Liver (tissue), 10 donors: Measurements from ENCODE around the gene SMPD4. TPM values are rescaled to one million over a fixed set of nuclear protein-coding genes. Genes with fewer than 3 reads are reported as not detected.
"Not testable (repeated sequence)": the region's sequence is repeated elsewhere in the genome, so short reads cannot be mapped to it uniquely, and the experiment has no call there.

ENCODE experiments used
- DNase-seq: peaks from one replicate; pipeline ENCODE4 v3.0.0-alpha.2; 2017; ENCODE audit warnings: low spot score
- H3K27ac ChIP-seq, 2 donors: one replicate each; pipeline ENCODE4 v1.7.0; 2013; ENCODE audit warnings: inconsistent platforms in 2 of 2, low read length in 2 of 2, control low read depth in 1 of 2, low read depth in 1 of 2, mild to moderate bottlenecking in 1 of 2
- H3K27me3 ChIP-seq, 4 donors: one replicate each; pipeline versions ENCODE4 v1.6.1 to v1.7.0; 2013; ENCODE audit warnings: low read length in 3 of 4, inconsistent platforms in 1 of 4, mild to moderate bottlenecking in 1 of 4, moderate library complexity in 1 of 4; ENCODE audit not compliant: control insufficient read depth in 4 of 4, insufficient read depth in 4 of 4
- H3K36me3 ChIP-seq, 4 donors: one replicate each; pipeline versions ENCODE4 v1.6.1 to v1.7.0; 2013; ENCODE audit warnings: low read length in 3 of 4, mild to moderate bottlenecking in 3 of 4, low read depth in 1 of 4, moderate library complexity in 1 of 4; ENCODE audit not compliant: control insufficient read depth in 4 of 4, insufficient read depth in 3 of 4
- H3K4me1 ChIP-seq, 4 donors: one replicate each; pipeline versions ENCODE4 v1.6.1 to v1.7.0; 2013; ENCODE audit warnings: low read length in 3 of 4, mild to moderate bottlenecking in 3 of 4, moderate library complexity in 1 of 4; ENCODE audit not compliant: control insufficient read depth in 4 of 4, insufficient read depth in 4 of 4
- H3K4me3 ChIP-seq, 3 donors: one replicate each; pipeline versions ENCODE4 v1.6.1 to v1.7.0; 2013; ENCODE audit warnings: low read length in 3 of 3, control low read depth in 1 of 3, low read depth in 1 of 3, mild to moderate bottlenecking in 1 of 3
- H3K9ac ChIP-seq, 2 donors: one replicate each; pipeline ENCODE4 v1.7.0; 2013; ENCODE audit warnings: low read length in 2 of 2, mild to moderate bottlenecking in 2 of 2, moderate library complexity in 2 of 2, control low read depth in 1 of 2, low read depth in 1 of 2
- H3K9me3 ChIP-seq, 4 donors: one replicate each; pipeline versions ENCODE4 v1.6.1 to v1.7.0; 2013; ENCODE audit warnings: low read length in 3 of 4; ENCODE audit not compliant: control insufficient read depth in 4 of 4
- SP1 ChIP-seq: IDR thresholded peaks from 2 replicates; pipeline ENCODE4 v1.6.1; 2018; ENCODE audit warnings: antibody characterized with exemption, mild to moderate bottlenecking
- WGBS: extraction: QIAGEN DNeasy Blood & Tissue Kit; methylation state at CpG from one replicate; pipeline ENCODE4 v1.1.7; 2013; 5-methylcytosine and 5-hydroxymethylcytosine counted together
- polyA plus RNA-seq, 2 donors: library from polyadenylated mRNA; stranded (reverse) in 1 of 2; unstranded in 1 of 2; fragments of 200-250 nt in 1 of 2; fragments of >200 nt in 1 of 2; fragmentation: Nextera tagmentation in 1 of 2; extraction: Ambion mirVana in 1 of 2; gene quantifications; one replicate each; pipeline versions ENCODE4 v1.2.1 to v1.2.3, GENCODE V29; 2013 to 2015
- small RNA-seq: library from RNA; depleted of rRNA; stranded (forward); fragments of <200 nt; gene quantifications from one replicate; pipeline ENCODE3, GENCODE V24; 2014
- total RNA-seq, 2 donors: library from RNA; depleted of rRNA; stranded (reverse); fragments of >200 nt; gene quantifications; one replicate each; pipeline ENCODE4 v1.2.3, GENCODE V29; 2014
- donor health status: healthy.
- donor health status: healthy.
- donor health status: healthy.
- donor health status: healthy.
- donor health status: healthy.

The SMPD4 gene
- total and polyA plus RNA-seq, 4 donors, result 9.9 to 22.3 (median 17.7) TPM

- no peak for TF ChIP-seq SP1
Measured at GRCh38 chr2:130135692-130136541, 45.5 kb downstream of the SMPD4 start (continued).

GRCh38 chr2:130129120-130129829 is 52.1 kb downstream of the SMPD4 start, which contains the start of gene POTEF:
Gene POTEF (minus strand): TSS chr2:130129222. CDS start chr2:130120515, 8,707 bp downstream.
- not testable (repeated sequence) for H3K27me3 ChIP-seq, H3K4me1 ChIP-seq, H3K36me3 ChIP-seq, H3K27ac ChIP-seq, H3K4me3 ChIP-seq, H3K9ac ChIP-seq, H3K9me3 ChIP-seq
- 94% methylated on average over 17 of the region's 29 CpGs for WGBS
- peak; percentile 4 for DNase-seq

- H3K36me3 ChIP-seq, H3K27ac ChIP-seq, H3K4me3 ChIP-seq, H3K4me1 ChIP-seq, H3K27me3 ChIP-seq, H3K9ac ChIP-seq, H3K9me3 ChIP-seq: not testable (repeated sequence)
- DNase-seq, result peak; percentile 5
- 88% methylated on average over 11 of the region's 14 CpGs for WGBS
Measured at GRCh38 chr2:130128464-130128863, 52.9 kb downstream of the SMPD4 start.

- H3K36me3 ChIP-seq, DNase-seq, H3K27ac ChIP-seq, H3K27me3 ChIP-seq, H3K4me3 ChIP-seq, H3K4me1 ChIP-seq, H3K9me3 ChIP-seq, H3K9ac ChIP-seq: not testable (repeated sequence)
- no CpG with 5 or more reads among the region's 9 CpGs for WGBS
Measured at GRCh38 chr2:130127726-130128125, 53.7 kb downstream of the SMPD4 start.

GRCh38 chr2:130120924-130121323 is 60.5 kb downstream of the SMPD4 start:
- not testable (repeated sequence) for H3K9ac ChIP-seq, DNase-seq, H3K36me3 ChIP-seq, H3K4me1 ChIP-seq, H3K27ac ChIP-seq, H3K4me3 ChIP-seq, H3K9me3 ChIP-seq, H3K27me3 ChIP-seq
- 90% methylated on average over 33 of the region's 45 CpGs for WGBS

GRCh38 chr2:130102597-130103363 is 78.6 kb downstream of the SMPD4 start:
- H3K27ac ChIP-seq, H3K4me3 ChIP-seq, DNase-seq, H3K36me3 ChIP-seq, H3K9me3 ChIP-seq, H3K9ac ChIP-seq, H3K4me1 ChIP-seq, H3K27me3 ChIP-seq: not testable (repeated sequence)
- WGBS, result 56% methylated on average over 6 of the region's 8 CpGs

Small RNAs within 50 kb of the gene (small RNA-seq; reads per million reads assigned to genes)
- not detected for gene RNU6-1049P

Other genes with a start within 250 kb of the SMPD4 start
- under 1 TPM in 1 of 2 donors, not detected in 1; 0.08 TPM for gene RAB6C, start 201.9 kb downstream of the SMPD4 start, total RNA-seq
- under 1 TPM in 1 of 2 donors, not detected in 1; 0.02 TPM for gene RAB6C, start 201.9 kb downstream of the SMPD4 start, polyA plus RNA-seq
- not detected for gene POTEF, start 52.4 kb downstream of the SMPD4 start, total RNA-seq
- gene POTEF, start 52.4 kb downstream of the SMPD4 start, polyA plus RNA-seq, result not detected
- under 1 TPM; 0.09 to 0.17 TPM for gene CCDC74B, start 36.5 kb downstream of the SMPD4 start, total RNA-seq
- under 1 TPM in 1 of 2 donors, not detected in 1; 0.09 TPM for gene CCDC74B, start 36.5 kb downstream of the SMPD4 start, polyA plus RNA-seq
- 10 to 100 TPM; 32.0 to 98.2 TPM for gene MZT2B, start 660 bp upstream of the SMPD4 start, total RNA-seq
- 100 to 1,000 TPM; 142 to 143 TPM for gene MZT2B, start 660 bp upstream of the SMPD4 start, polyA plus RNA-seq
- gene TUBA3E, start 16.8 kb upstream of the SMPD4 start, total RNA-seq, result not detected
- under 1 TPM; 0.05 to 0.31 TPM for gene TUBA3E, start 16.8 kb upstream of the SMPD4 start, polyA plus RNA-seq
- gene IMP4, start 161.3 kb upstream of the SMPD4 start, total RNA-seq, result 10 to 100 TPM; 31.7 to 60.7 TPM
- gene IMP4, start 161.3 kb upstream of the SMPD4 start, polyA plus RNA-seq, result 10 to 100 TPM; 61.8 to 95.5 TPM
- 10 to 100 TPM; 14.0 to 28.6 TPM for gene PTPN18, start 174.5 kb upstream of the SMPD4 start, total RNA-seq
- 10 to 100 TPM; 16.1 to 17.2 TPM for gene PTPN18, start 174.5 kb upstream of the SMPD4 start, polyA plus RNA-seq